GM21786 (cell line): Measurements from ENCODE around the gene PROS1.
A peak's percentile ranks its signal among the peaks of the same experiment; 100 is the strongest.

ENCODE experiments used
- ATAC-seq: cut with Tn5 transposase; IDR thresholded peaks from one replicate; pipeline ENCODE4 v1.9.1; 2021; ENCODE audit not compliant: unreplicated experiment

Gene PROS1

GRCh38 chr3:93973131-93974126, at the start of gene PROS1:
TSS of gene PROS1 (minus strand) at chr3:93973896. CDS start at chr3:93973749, 147 bp downstream.
- ATAC-seq: peak; percentile 76

GRCh38 chr3:94020293-94020692, 46.6 kb upstream of the PROS1 start:
- no peak for ATAC-seq

GRCh38 chr3:94019659-94020058, 46.0 kb upstream of the PROS1 start:
- no peak for ATAC-seq

- no peak for ATAC-seq
Measured at GRCh38 chr3:94015025-94015424, 41.3 kb upstream of the PROS1 start.

- no peak for ATAC-seq
Measured at GRCh38 chr3:94012185-94012584, 38.5 kb upstream of the PROS1 start.

- ATAC-seq: no peak
Measured at GRCh38 chr3:94011233-94011711, 37.6 kb upstream of the PROS1 start.

GRCh38 chr3:94009608-94010007, 35.9 kb upstream of the PROS1 start:
- ATAC-seq: no peak

- no peak for ATAC-seq
Measured at GRCh38 chr3:94008253-94008652, 34.6 kb upstream of the PROS1 start.

GRCh38 chr3:94004301-94004910, 30.7 kb upstream of the PROS1 start:
- ATAC-seq: peak; percentile 97

GRCh38 chr3:94001827-94002495, 28.3 kb upstream of the PROS1 start:
- ATAC-seq: no peak

GRCh38 chr3:94001191-94001590, 27.5 kb upstream of the PROS1 start:
- no peak for ATAC-seq

GRCh38 chr3:93994056-93994455, 20.4 kb upstream of the PROS1 start:
- ATAC-seq: no peak

GRCh38 chr3:93992207-93992606, 18.5 kb upstream of the PROS1 start:
- ATAC-seq: no peak

- ATAC-seq: no peak
Measured at GRCh38 chr3:93991631-93992030, 17.9 kb upstream of the PROS1 start.

- ATAC-seq: no peak
Measured at GRCh38 chr3:93989241-93989640, 15.5 kb upstream of the PROS1 start.

GRCh38 chr3:93988764-93989163, 15.1 kb upstream of the PROS1 start:
- no peak for ATAC-seq

- ATAC-seq: no peak
Measured at GRCh38 chr3:93988283-93988682, 14.6 kb upstream of the PROS1 start.

GRCh38 chr3:93984618-93985017, 10.9 kb upstream of the PROS1 start:
- ATAC-seq: no peak

GRCh38 chr3:93983408-93983807, 9.7 kb upstream of the PROS1 start:
- no peak for ATAC-seq

GRCh38 chr3:93981649-93982048, 8.0 kb upstream of the PROS1 start:
- ATAC-seq: no peak

- peak; percentile 100 for ATAC-seq
Measured at GRCh38 chr3:93979850-93980676, 6.4 kb upstream of the PROS1 start, which contains the start of gene ARL13B. TSS of gene ARL13B (plus strand) at chr3:93980155. CDS start at chr3:93980424, 269 bp downstream.
